Measurements from ENCODE around the gene U2AF2.
A peak's percentile ranks its signal among the peaks of the same experiment; 100 is the strongest.

Gene U2AF2

GRCh38 chr19:55606471-55606787 is 48.4 kb upstream of the U2AF2 start (continued):
- TF ChIP-seq ZNF280D (tag by site-specific recombination; IDR thresholded peaks at IDR 0.05) (no peak), GLIS1 (tag by site-specific recombination; IDR thresholded peaks at IDR 0.05) (no peak), ZNF792 (tag by site-specific recombination; IDR thresholded peaks at IDR 0.05) (no peak), ZBTB11 (tag by site-specific recombination; conservative IDR thresholded peaks at IDR 0.05; ENCODE audit: low read depth) (no peak), ZNF514 (tag by site-specific recombination; IDR thresholded peaks at IDR 0.05) (no peak), ZNF449 (tag by site-specific recombination; IDR thresholded peaks at IDR 0.05) (no peak), SP2 (tag by site-specific recombination; IDR thresholded peaks at IDR 0.05) (no peak), PBX3 (CRISPR knock-in tag; IDR thresholded peaks at IDR 0.05) (0 out of 2 replicates have a peak, but pooled peaks have one; percentile 66), ZNF664 (tag by site-specific recombination; IDR thresholded peaks at IDR 0.05) (no peak)

GRCh38 chr19:55606817-55607216 is 48.0 kb upstream of the U2AF2 start:
- TF ChIP-seq ZNF623 (tag by site-specific recombination; IDR thresholded peaks at IDR 0.05) (peak; percentile 48; the same call in 1 of the 2 replicates), ZNF664 (tag by site-specific recombination; IDR thresholded peaks at IDR 0.05) (peak; percentile 86), ZNF121 (tag by site-specific recombination; IDR thresholded peaks at IDR 0.05) (no peak)
- no peak overlapping the region for H3K4me3 ChIP-seq (ENCODE audit: low read depth, low read length)
- H3K36me3 ChIP-seq (ENCODE audit: control insufficient read depth in 2 of 2, insufficient read depth in 1 of 2, low read length in 2 of 2): peaks cover 17 to 29% of the 10 kb centered on the region in 2 experiments; a peak in 2 of 3 replicates
- peak overlapping the region; percentile 88; the same call in 1 of the 2 replicates for H3K27ac ChIP-seq (ENCODE audit: extremely low read depth, low read depth, low read length)
- H3K9me3 ChIP-seq (ENCODE audit: control insufficient read depth, insufficient read depth, low read depth, low read length): no peaks in the 10 kb centered on the region
- H3K4me1 ChIP-seq (ENCODE audit: control insufficient read depth, insufficient read depth, low read length): peaks cover 5% of the 10 kb centered on the region; the same call in 1 of the 2 replicates
- ChIA-PET CTCF (interaction anchor here (0.6 to 3.1 kb wide), 38 partner anchors 9 to 1738 kb away, joined by 3 to 50 read pairs (median 4); partner anchors contain the start of genes SBK2, ZNF579 and ZNF784), POLR2A (interaction anchor here (1.0 to 4.5 kb wide), 10 partner anchors 15 to 446 kb away, joined by 3 to 75 read pairs (median 4); partner anchors contain the start of genes ISOC2, ZNF628 and ZNF784)

GRCh38 chr19:55609326-55609725 is 45.5 kb upstream of the U2AF2 start:
- ChIA-PET CTCF (interaction anchor here (0.6 to 1.8 kb wide), 3 partner anchors 9 to 106 kb away, joined by 3 to 8 read pairs (median 4); partner anchors contain the start of gene ZNF784), POLR2A (interaction anchor here (0.9 kb wide), 1 partner anchor 10 kb away, joined by 4 read pairs; the partner anchor contains the start of gene FIZ1)
- H3K9me3 ChIP-seq (ENCODE audit: control insufficient read depth, insufficient read depth, low read depth, low read length): no peaks in the 10 kb centered on the region
- no peak overlapping the region for H3K4me3 ChIP-seq (ENCODE audit: low read depth, low read length)
- peaks cover 17 to 30% of the 10 kb centered on the region in 2 experiments; a peak in 2 of 3 replicates for H3K36me3 ChIP-seq (ENCODE audit: control insufficient read depth in 2 of 2, insufficient read depth in 1 of 2, low read length in 2 of 2)
- TF ChIP-seq ZSCAN5A (tag by site-specific recombination; IDR thresholded peaks at IDR 0.05): no peak
- TF ChIP-seq PRDM10 (tag by site-specific recombination; IDR thresholded peaks at IDR 0.05): no peak
- TF ChIP-seq ZNF354C (tag by site-specific recombination; IDR thresholded peaks at IDR 0.05; ENCODE audit: borderline replicate concordance, low read depth): no peak
- no peak for TF ChIP-seq ZNF792 (tag by site-specific recombination; IDR thresholded peaks at IDR 0.05)
- H3K4me1 ChIP-seq (ENCODE audit: control insufficient read depth, insufficient read depth, low read length): peaks cover 5% of the 10 kb centered on the region; the same call in 1 of the 2 replicates
- H3K27ac ChIP-seq (ENCODE audit: extremely low read depth, low read depth, low read length): no peak overlapping the region

Data from HEK293 (cell line).